CD14-positive monocyte (primary cell): ENCODE measurements around the gene B4GALT7. TPM values are rescaled to one million over a fixed set of nuclear protein-coding genes. Genes with fewer than 3 reads are reported as not detected.
A peak's percentile ranks its signal among the peaks of the same experiment; 100 is the strongest.

Experiments used
- DNase-seq, 3 donors: peaks; one replicate each; pipeline ENCODE4 v3.0.0-alpha.2; 2011 to 2022
- H2AFZ ChIP-seq: 2 replicates; pipeline ENCODE4 v1.6.0; 2012; ENCODE audit warnings: mild to moderate bottlenecking, low read depth, low read length, inconsistent platforms; ENCODE audit not compliant: insufficient read depth, poor library complexity, severe bottlenecking
- H3K27ac ChIP-seq, 2 donors: 1 replicate in 1 of 2; 2 replicates in 1 of 2; pipeline ENCODE4 v1.5.1; 2012 to 2013; ENCODE audit warnings: low read length in 2 of 2, control low read depth in 1 of 2, inconsistent platforms in 1 of 2, low read depth in 1 of 2, mild to moderate bottlenecking in 1 of 2
- H3K27me3 ChIP-seq, 2 donors: one replicate each; pipeline versions ENCODE4 v1.6.0 to v1.6.1; 2011 to 2013; ENCODE audit warnings: low read length in 2 of 2; ENCODE audit not compliant: control insufficient read depth in 2 of 2, insufficient read depth in 2 of 2
- H3K36me3 ChIP-seq, 2 donors: replicated peaks in 1 of 2; 1 replicate in 1 of 2; 2 replicates in 1 of 2; pipeline versions ENCODE4 v1.5.1 to v1.6.1; 2012 to 2013; ENCODE audit warnings: low read length in 2 of 2, control low read depth in 1 of 2, inconsistent platforms in 1 of 2, mild to moderate bottlenecking in 1 of 2; ENCODE audit not compliant: insufficient read depth in 2 of 2, control insufficient read depth in 1 of 2
- H3K4me1 ChIP-seq, 2 donors: 1 replicate in 1 of 2; 2 replicates in 1 of 2; pipeline versions ENCODE4 v1.5.1 to v1.6.1; 2012 to 2013; ENCODE audit warnings: low read length in 2 of 2, control low read depth in 1 of 2, inconsistent platforms in 1 of 2, mild to moderate bottlenecking in 1 of 2, moderate library complexity in 1 of 2; ENCODE audit not compliant: insufficient read depth in 2 of 2, control insufficient read depth in 1 of 2
- H3K4me2 ChIP-seq: replicated peaks from 2 replicates; pipeline ENCODE3; 2012; ENCODE audit warnings: low read length, moderate library complexity, mild to moderate bottlenecking; ENCODE audit not compliant: poor library complexity, severe bottlenecking; ENCODE audit errors: extremely low read depth
- H3K4me3 ChIP-seq, 3 experiments: fragments of 200-600 bp in 1 of 3; sonication (generic) in 1 of 3; replicated peaks in 1 of 3; 1 replicate in 2 of 3; 2 replicates in 1 of 3; pipeline ENCODE4 v1.5.1; 2011 to 2013; ENCODE audit warnings: low read length in 3 of 3, mild to moderate bottlenecking in 3 of 3, control low read depth in 2 of 3, low read depth in 2 of 3, inconsistent platforms in 1 of 3, moderate library complexity in 1 of 3
- H3K79me2 ChIP-seq: 2 replicates; pipeline ENCODE4 v1.6.0; 2012; ENCODE audit warnings: mild to moderate bottlenecking, control low read depth, inconsistent platforms, low read length, moderate library complexity; ENCODE audit not compliant: insufficient read depth
- H3K9ac ChIP-seq: 2 replicates; pipeline ENCODE4 v1.6.0; 2017; ENCODE audit warnings: low read length, mild to moderate bottlenecking; ENCODE audit not compliant: insufficient read depth, poor library complexity, severe bottlenecking
- H3K9me3 ChIP-seq, 2 donors: replicated peaks in 1 of 2; 1 replicate in 1 of 2; 2 replicates in 1 of 2; pipeline versions ENCODE4 v1.5.1 to v1.6.1; 2012 to 2013; ENCODE audit warnings: low read length in 2 of 2, control low read depth in 1 of 2; ENCODE audit not compliant: control insufficient read depth in 1 of 2, insufficient read depth in 1 of 2
- H4K20me1 ChIP-seq: 2 replicates; pipeline ENCODE4 v1.6.0; 2012; ENCODE audit warnings: mild to moderate bottlenecking, low read length, control low read depth, moderate library complexity; ENCODE audit not compliant: insufficient read depth
- H3K27ac Mint-ChIP-seq, 7 donors: one replicate each; pipeline ENCODE4 v1.8.0; 2020; ENCODE audit warnings: mild to moderate bottlenecking in 7 of 7, mixed read lengths in 7 of 7, moderate library complexity in 6 of 7, inconsistent platforms in 2 of 7
- H3K27me3 Mint-ChIP-seq, 3 donors: one replicate each; pipeline ENCODE4 v1.8.0; 2021 to 2022; ENCODE audit warnings: low read depth in 3 of 3, mild to moderate bottlenecking in 3 of 3, mixed read lengths in 3 of 3, moderate library complexity in 3 of 3, inconsistent platforms in 1 of 3
- H3K36me3 Mint-ChIP-seq, 2 donors: one replicate each; pipeline ENCODE4 v1.8.0; 2020; ENCODE audit warnings: mixed read lengths in 2 of 2, inconsistent platforms in 1 of 2, mild to moderate bottlenecking in 1 of 2
- H3K4me1 Mint-ChIP-seq: one replicate; pipeline ENCODE4 v1.8.0; 2020; ENCODE audit warnings: mild to moderate bottlenecking, mixed read lengths
- H3K4me3 Mint-ChIP-seq, 2 donors: one replicate each; pipeline ENCODE4 v1.8.0; 2020; ENCODE audit warnings: mild to moderate bottlenecking in 2 of 2, mixed read lengths in 2 of 2, moderate library complexity in 1 of 2
- H3K9me3 Mint-ChIP-seq, 7 donors: one replicate each; pipeline ENCODE4 v1.8.0; 2020 to 2022; ENCODE audit warnings: mixed read lengths in 7 of 7, mild to moderate bottlenecking in 6 of 7, moderate library complexity in 6 of 7, inconsistent platforms in 2 of 7
- WGBS: methylation state at CpG from one replicate; pipeline ENCODE4 v1.1.5; 2013; ENCODE audit warnings: missing lambda C conversion rate; ENCODE audit not compliant: insufficient coverage; 5-methylcytosine and 5-hydroxymethylcytosine counted together
- intact Hi-C, 2 donors: fragments of 100-400 bp; cut with micrococcal nuclease; formaldehyde crosslinking; loops; one replicate each; pipeline versions ENCODE4 v1.15.0 to v1.15.1; 2023
- polyA plus RNA-seq, 3 donors: library from polyadenylated mRNA; depleted of rRNA in 1 of 3; unstranded in 2 of 3; stranded (reverse) in 1 of 3; fragments of 300-500 nt in 2 of 3; fragments of >200 nt in 1 of 3; fragmentation: Illumina TruSeq in 2 of 3; gene quantifications; 1 replicate in 2 of 3; 2 replicates in 1 of 3; pipeline ENCODE4 v1.2.3, GENCODE V29; 2012 to 2021
- TF ChIP-seq, protein P1 (sequence below): fragments of 200-600 bp; IDR thresholded peaks from one replicate; pipeline ENCODE4 v1.8.0; 2022; ENCODE audit warnings: antibody characterized with exemption, mild to moderate bottlenecking

Gene B4GALT7
- polyA plus RNA-seq, 3 donors, result 15.6 to 21.7 (median 18.8) TPM

DNA sequence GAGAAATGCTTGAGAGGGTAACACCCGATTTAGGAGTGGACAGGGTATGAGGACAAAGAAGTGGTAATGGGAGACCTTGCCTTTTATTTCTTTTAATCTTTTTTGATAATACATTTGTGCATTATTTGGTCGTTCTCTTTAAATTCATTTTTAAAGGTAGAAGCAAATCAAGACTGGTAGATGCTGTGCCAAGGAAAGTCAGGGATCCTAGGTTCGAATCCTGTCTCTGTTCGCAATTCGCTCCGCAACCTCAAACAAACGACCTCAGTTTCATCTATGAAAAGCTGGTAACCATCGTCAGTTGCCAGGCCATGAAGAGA is 8.3 kb upstream of the B4GALT7 start:
- peak overlapping the region; percentile 100 for H3K4me3 Mint-ChIP-seq
- Histone ChIP-seq H3K9ac (peak overlapping the region; percentile 85), H3K4me1 (peaks cover 16 to 25% of the 10 kb centered on the region in 2 donors), H3K27me3 (peaks cover 3 to 9% of the 10 kb centered on the region in 2 donors), H3K27ac (peak overlapping the region in 1 of 2 donors; percentile 85), H2AFZ (peak overlapping the region; percentile 89), H4K20me1 (peaks cover 36% of the 10 kb centered on the region), H3K36me3 (peaks cover 33 to 36% of the 10 kb centered on the region in 2 donors), H3K79me2 (peaks cover 24% of the 10 kb centered on the region), H3K9me3 (no peaks in the 10 kb centered on the region), H3K4me2 (peak overlapping the region; percentile 92), H3K4me3 (peak overlapping the region in 2 of 3 experiments; percentile 80 to 90)
- WGBS, result 20% methylated on average over 7 of the region's 8 CpGs
- TF ChIP-seq, protein P1, sequence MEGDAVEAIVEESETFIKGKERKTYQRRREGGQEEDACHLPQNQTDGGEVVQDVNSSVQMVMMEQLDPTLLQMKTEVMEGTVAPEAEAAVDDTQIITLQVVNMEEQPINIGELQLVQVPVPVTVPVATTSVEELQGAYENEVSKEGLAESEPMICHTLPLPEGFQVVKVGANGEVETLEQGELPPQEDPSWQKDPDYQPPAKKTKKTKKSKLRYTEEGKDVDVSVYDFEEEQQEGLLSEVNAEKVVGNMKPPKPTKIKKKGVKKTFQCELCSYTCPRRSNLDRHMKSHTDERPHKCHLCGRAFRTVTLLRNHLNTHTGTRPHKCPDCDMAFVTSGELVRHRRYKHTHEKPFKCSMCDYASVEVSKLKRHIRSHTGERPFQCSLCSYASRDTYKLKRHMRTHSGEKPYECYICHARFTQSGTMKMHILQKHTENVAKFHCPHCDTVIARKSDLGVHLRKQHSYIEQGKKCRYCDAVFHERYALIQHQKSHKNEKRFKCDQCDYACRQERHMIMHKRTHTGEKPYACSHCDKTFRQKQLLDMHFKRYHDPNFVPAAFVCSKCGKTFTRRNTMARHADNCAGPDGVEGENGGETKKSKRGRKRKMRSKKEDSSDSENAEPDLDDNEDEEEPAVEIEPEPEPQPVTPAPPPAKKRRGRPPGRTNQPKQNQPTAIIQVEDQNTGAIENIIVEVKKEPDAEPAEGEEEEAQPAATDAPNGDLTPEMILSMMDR, result no peak
- peak overlapping the region in 3 of 7 donors; percentile 25 to 83 (median 66) for H3K27ac Mint-ChIP-seq
- peaks cover 31 to 35% of the 10 kb centered on the region in 2 donors for H3K36me3 Mint-ChIP-seq
- intact Hi-C loops, result loop anchor here (10.0 kb wide), 2 partner anchors 277 to 287 kb away; partner anchors contain the start of genes MXD3 (in 1 of the 2), PRELID1 (in 1 of the 2) and RAB24 (in 1 of the 2)
- peaks cover 25% of the 10 kb centered on the region for H3K4me1 Mint-ChIP-seq
- no peaks in the 10 kb centered on the region for H3K9me3 Mint-ChIP-seq
- DNase-seq, result no peak
- peaks cover 10 to 25% (median 13%) of the 10 kb centered on the region in 3 donors for H3K27me3 Mint-ChIP-seq

DNA sequence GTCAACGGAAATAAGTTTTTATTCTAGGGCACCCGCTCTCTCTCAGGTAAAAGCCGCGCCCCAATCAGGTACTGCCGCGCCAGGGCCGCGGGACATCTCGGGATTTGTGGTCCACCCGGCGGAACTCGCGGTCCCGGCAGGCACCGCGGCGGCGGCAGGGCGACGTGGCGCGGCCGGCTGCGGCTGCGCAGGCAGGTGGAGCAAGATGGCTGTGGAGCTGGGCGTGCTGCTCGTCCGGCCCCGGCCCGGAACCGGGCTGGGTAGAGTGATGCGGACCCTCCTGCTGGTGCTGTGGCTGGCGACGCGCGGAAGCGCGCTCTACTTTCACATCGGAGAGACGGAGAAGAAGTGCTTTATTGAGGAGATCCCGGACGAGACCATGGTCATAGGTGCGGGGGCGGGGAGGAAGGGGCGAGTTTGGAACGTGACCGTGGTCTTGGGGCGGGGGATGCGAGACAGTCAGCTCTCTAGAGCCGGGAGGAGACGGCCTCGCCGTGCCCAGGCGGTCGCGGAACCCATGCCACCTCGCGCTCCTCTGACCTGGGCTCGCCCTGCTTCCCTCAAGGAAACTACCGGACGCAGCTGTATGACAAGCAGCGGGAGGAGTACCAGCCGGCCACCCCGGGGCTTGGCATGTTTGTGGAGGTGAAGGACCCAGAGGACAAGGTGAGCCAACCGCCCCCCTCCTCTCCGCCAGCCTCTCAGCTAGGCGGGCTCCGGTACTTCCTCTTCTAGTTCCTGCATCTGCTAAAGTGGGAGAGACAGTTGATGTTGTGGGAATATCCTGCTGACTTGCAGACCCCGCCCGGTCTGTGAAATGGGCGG is 7.7 kb upstream of the B4GALT7 start, which contains the start of gene TMED9:
TSS of gene TMED9 (plus strand) at position 194 of the 825 bp plus-strand sequence. CDS start at position 206, 12 bp downstream.
- peak within 1 kb of the TSS; percentile 80 to 90 (median 87) for H3K4me3 ChIP-seq

More for the DNA sequence above, 7.7 kb upstream of the B4GALT7 start, which contains the start of gene TMED9:
- peaks cover 16 to 25% of the 10 kb centered on the region in 2 donors for H3K4me1 ChIP-seq
- intact Hi-C loops, result loop anchor here (10.0 kb wide), 2 partner anchors 277 to 287 kb away; partner anchors contain the start of genes MXD3 (in 1 of the 2), PRELID1 (in 1 of the 2) and RAB24 (in 1 of the 2)
- H3K36me3 ChIP-seq, result peaks cover 33 to 39% of the 10 kb centered on the region in 2 donors
- Mint-ChIP-seq H3K36me3 (peaks cover 33 to 38% of the 10 kb centered on the region in 2 donors), H3K4me3 (peak within 1 kb of the TSS; percentile 100), H3K27ac (peak within 1 kb of the TSS; percentile 92 to 99 (median 97)), H3K27me3 (peaks cover 10 to 25% (median 13%) of the 10 kb centered on the region in 3 donors), H3K9me3 (no peaks in the 10 kb centered on the region), H3K4me1 (peaks cover 25% of the 10 kb centered on the region)
- H4K20me1 ChIP-seq, result peaks cover 36% of the 10 kb centered on the region
- H3K79me2 ChIP-seq, result peaks cover 24% of the 10 kb centered on the region
- DNase-seq, result peak; percentile 52 to 72 (median 72)
- peak within 1 kb of the TSS; percentile 48 to 85 for H3K27ac ChIP-seq
- under 1% methylated on average over 59 of the region's 71 CpGs for WGBS
- peak within 1 kb of the TSS; percentile 89 for H2AFZ ChIP-seq
- TF ChIP-seq, protein P1, result no peak
- peak within 1 kb of the TSS; percentile 85 for H3K9ac ChIP-seq
- peak within 1 kb of the TSS; percentile 92 for H3K4me2 ChIP-seq
- H3K27me3 ChIP-seq, result peaks cover 3 to 9% of the 10 kb centered on the region in 2 donors
- H3K9me3 ChIP-seq, result no peaks in the 10 kb centered on the region
